GM19328 (cell line): ENCODE data around the gene PDXDC1.
"Not testable (repeated sequence)": the region's sequence is repeated elsewhere in the genome, so short reads cannot be mapped to it uniquely, and the experiment has no call there.

Source experiments
- ATAC-seq: cut with Tn5 transposase; IDR thresholded peaks from one replicate; pipeline ENCODE4 v1.9.1; 2021; ENCODE audit warnings: mild to moderate bottlenecking, moderate library complexity; ENCODE audit not compliant: unreplicated experiment

PDXDC1 gene

DNA sequence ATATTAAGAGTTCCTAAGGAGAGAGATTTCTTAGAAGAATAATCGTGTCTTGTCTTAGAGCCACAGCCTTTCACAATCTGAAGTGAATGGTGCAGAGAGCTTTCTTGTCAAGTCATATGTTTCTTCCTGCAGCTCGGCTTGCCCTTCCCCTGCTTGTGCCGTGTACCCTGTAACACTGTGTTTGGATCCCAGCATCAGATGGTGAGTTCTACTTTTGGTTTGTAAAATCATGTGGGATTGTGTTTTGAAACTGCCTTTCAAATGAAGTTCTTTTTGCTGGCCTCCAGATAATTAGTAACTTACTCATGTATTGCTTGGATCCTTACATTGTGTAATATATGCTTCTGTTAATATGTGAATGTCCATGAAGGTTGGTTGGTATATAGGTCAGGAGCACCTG is 33.8 kb downstream of the PDXDC1 start:
- ATAC-seq, result not testable (repeated sequence)

DNA sequence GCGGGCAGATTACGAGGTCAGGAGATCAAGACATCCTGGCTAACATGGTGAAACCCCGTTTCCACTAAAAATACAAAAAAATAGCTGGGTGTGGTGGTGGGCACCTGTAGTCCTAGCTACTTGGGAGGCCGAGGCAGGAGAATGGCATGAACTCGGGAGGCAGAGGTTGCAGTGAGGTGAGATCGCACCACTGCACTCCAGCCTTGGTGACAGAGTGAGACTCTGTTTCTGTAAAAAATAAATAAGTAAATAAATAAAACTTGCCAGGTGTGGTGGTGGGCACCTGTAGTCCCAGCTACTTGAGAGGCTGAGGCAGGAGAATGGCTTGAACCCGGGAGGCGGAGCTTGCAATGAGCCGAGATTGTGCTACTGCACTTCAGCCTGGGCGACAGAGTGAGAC is 38.1 kb downstream of the PDXDC1 start:
- not testable (repeated sequence) for ATAC-seq

DNA sequence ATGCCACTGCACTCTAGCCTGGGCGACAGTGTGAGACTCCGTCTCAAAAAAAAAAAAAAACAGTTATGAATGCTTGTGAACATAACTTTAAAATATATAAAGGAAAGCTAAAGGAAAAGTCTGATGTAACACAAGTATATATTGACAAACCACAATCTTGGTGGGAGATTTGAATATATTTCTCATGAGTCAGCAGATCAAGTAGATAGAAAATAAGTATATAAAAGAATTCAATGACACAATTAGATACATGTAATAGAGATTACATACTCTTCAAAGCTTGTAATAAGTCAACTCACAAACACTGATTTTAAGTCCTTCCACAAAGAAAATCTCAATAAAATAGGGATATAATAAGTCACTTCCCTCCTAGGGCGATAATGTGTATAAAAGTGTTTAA is 40.8 kb downstream of the PDXDC1 start:
- not testable (repeated sequence) for ATAC-seq

DNA sequence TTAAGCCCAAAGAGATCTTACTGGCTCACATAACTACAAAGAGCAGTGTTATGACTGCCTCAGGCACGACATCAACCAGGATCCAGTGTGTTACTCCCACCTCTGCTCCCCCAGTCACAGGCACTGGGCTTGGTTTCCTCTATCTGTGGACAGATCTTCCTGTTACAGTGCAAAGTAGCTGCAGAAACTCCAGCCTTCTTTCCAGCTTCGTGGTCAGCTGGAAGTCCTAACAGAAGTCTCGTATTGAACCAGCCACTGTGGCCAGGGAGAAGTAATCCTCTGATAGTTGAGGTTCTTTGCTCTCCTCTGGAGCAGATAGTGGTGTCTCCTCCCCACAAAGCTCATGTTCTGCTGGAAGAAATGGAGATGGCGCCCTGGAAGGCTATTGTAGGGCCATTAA is 41.5 kb downstream of the PDXDC1 start:
- not testable (repeated sequence) for ATAC-seq

DNA sequence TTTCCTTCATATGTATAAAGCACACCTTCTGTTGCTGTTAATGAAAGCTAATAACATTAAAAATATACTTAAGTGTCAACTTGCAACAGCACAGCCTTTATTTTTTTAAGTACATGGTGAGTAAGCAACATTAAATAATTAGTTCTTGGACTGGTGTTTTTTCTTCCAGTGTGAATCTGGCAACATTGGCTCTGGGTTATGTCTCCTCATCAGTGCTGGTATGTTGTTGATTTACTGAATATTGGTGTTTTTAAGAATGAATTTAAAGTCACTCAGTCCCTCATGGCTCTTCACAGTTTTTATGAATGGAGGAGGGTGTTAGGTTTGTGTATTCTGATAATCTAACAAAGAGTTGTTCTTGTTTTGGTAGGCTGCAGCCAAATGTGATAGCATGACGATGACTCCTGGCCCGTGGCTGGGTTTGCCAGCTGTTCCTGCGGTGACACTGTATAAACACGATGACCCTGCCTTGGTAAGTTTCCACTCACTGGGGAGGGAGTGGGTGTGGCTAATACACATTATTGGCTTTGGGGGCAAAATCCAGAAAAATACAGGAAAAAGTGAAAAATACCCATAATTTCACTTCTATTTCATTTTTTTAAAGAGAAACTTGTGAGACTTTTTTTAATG is 42.2 kb downstream of the PDXDC1 start:
- not testable (repeated sequence) for ATAC-seq

DNA sequence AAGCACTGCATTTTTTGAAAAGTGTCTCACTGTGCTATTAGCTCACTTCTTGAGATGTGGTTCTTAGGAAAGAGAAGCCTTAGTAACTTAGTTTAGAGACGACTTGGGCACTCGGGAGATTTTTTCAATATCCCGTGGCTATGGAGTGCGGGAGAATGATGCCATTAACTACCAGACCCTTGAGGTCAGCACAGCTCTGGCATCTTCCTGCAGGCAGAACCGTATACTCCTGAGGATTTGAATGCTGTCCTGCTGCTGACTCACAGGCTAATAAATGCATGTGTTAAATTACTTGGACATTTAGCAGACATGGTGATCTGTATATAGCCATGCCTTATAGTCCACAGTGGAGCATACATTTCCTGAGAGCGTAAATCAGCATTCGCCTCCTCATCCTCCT is 46.6 kb downstream of the PDXDC1 start:
- not testable (repeated sequence) for ATAC-seq

DNA sequence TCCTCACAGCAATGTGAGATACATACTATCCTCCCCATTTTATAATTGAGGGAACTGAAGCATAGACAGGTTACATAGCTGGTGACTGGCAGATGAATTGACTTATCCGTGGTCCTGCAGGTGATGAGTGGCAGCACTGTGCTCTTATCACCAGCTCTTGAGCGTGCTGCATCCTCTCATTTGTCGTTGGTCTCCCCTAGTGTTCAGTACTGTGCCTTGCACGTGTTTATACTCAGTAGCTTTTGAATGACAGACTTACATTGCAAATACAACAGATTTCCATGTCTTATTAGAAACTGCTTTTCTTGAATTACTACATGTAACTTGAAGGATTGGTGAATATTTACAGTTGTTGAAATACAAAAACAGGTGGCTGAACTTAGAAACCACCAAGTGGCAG is 47.4 kb downstream of the PDXDC1 start:
- peak; percentile 77 for ATAC-seq

DNA sequence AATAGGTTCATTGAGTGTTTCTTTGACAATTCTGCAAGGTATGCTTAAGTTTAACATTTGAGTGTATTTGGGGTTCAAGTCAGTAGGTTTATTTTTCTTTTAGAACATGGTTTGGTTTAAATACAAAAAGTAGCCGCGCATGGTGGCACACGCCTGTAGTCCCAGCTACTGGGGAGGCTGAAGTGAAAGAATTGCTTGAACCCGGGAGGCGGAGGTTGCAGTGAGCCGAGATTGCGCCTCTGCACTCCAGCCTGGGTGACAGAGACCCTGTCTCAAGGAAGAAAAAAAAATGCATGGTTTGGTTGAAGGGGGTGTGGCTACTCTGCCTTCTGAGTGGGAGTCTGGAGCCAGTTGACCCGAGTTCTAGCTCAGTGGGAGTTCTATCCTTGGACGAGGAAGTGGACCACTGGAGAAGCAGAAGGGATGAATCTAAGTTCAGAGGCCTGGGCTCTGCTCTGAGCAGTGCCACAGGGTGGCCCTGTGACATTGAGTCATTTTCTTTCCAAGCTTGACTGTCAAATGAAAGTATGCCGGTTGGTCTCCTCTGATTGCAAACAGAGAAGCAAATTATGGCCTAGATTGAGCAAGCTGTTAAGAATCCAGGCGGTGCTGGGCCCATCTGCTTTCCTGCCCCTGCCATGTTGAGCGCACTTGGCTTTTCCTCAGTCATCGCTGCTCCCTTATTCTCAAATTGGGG is 48.7 kb downstream of the PDXDC1 start:
- ATAC-seq, result not testable (repeated sequence)

DNA sequence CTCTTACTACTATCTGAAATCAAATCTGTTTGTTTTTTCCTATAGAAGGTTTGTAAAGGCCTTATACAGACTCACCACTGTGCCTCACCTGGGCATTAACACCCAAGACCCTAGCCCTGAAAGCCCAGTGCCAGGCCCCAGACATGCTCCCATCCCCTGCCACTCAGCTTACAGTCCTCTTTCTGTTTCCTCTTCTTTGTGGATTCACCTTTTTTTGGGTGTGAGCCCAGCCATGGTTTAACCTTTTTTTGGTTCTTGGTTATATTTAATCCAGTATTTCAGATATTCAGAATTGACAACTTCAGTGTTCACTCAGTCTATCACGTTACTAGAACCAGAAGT is 50.0 kb downstream of the PDXDC1 start:
- ATAC-seq, result not testable (repeated sequence)

DNA sequence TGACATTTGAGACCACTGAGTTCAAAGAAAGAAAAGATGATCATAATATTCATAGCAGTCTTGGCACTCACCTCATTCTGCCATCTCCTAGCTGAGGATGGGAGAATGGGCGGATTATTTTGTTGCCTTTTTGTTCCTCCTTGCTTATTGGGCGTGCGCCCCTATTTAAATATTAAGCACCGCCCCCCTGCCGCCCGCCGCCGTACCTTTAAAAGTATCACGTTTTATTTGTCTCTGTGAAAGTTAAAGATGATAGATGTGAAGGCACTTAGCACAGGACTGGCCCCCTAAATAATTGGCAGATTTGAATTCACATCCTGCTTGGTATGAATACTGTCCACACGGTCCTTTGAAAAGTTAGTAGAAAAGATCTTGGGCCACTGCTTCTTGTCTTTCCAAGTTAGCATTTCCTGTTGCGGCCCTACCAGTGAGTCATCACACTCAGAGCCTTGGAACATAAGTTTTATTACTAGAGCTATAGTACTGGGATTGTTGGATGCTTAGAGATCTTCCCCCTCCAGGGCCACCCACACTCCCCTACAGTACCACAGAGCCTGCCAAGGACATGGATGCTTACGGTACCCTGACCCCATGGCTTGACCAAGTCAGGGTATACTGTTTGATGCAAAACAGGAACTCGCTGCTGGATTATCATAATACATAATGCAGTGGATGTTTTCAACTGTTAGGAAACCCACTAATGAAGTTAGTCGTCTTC is 50.6 kb downstream of the PDXDC1 start:
- not testable (repeated sequence) for ATAC-seq

DNA sequence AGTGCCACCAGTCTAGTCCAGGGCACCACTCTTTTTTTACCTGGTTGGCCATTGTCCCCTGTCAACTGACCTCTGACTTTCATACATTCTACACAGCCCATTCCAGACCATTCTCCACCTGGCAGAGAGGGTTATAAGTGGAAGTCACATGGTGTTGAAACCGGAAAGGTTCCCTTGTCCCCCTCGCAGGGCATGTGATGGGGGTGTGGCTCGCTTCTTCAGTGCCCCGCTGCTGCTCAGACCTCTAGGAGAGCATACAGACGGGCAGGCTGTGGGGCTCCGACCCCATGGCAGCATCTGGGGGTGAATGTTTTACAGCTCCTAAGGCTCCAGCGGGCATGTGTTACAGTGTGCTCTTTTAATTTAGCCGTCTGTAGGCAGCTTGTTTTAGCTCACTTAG is 52.2 kb downstream of the PDXDC1 start:
- ATAC-seq, result not testable (repeated sequence)

DNA sequence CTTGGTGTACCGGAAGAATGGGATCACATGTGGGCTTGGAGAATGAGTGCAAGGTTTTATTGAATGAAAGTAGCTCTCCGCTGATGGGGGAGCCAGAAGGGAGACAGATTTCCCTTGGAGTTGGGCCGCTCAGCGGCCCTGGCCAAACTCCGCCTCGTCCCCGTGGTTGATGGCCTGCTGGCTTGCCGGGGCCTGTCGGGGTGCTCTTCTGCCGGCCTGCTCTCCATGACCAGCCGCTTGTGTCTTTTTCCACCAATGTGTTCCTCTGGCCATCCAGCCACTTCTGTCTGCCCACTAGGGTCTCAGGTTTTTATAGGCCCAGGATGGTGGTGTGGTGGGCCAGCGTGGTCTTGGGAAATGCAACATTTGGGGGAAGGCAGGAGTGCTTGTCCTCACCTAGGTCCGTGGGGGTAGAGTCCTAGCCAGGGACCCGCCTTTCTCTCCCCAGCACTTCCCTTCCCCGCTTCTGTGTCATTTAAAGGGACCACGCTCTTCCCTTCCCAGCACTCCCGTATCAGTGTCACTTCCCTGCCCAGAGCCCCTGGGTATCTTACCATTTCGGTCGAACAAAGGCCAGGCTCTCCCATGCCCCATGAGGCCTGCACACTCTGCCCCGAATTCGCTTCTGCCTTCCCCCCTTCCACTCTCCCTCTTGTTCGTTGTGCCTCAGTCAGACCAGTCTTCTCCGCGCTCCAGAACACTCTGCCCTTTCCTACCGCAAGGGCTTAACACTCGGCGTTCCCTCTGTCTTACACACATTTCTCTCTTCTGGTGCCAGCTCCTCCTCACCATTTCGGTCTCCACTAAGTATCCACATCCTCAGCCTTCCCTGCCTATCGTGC is 52.9 kb downstream of the PDXDC1 start:
- not testable (repeated sequence) for ATAC-seq

DNA sequence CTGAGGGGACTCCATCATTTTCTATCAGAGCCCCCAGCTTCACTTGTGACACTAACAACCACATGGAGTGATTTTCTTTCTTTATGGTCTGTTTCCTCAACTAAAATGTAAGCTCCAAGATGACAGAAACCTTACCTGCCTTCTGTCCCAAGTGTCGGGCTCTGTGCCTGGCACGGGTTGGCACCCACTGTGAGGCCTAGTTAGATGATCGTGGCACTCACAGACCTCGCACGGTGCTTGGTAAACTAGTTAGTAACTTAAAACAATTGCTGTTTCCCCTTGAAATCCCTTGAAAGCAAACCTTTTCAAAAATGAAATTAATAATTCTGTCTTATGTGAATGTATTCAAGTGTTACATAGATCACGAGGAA is 53.5 kb downstream of the PDXDC1 start:
- ATAC-seq, result not testable (repeated sequence)

DNA sequence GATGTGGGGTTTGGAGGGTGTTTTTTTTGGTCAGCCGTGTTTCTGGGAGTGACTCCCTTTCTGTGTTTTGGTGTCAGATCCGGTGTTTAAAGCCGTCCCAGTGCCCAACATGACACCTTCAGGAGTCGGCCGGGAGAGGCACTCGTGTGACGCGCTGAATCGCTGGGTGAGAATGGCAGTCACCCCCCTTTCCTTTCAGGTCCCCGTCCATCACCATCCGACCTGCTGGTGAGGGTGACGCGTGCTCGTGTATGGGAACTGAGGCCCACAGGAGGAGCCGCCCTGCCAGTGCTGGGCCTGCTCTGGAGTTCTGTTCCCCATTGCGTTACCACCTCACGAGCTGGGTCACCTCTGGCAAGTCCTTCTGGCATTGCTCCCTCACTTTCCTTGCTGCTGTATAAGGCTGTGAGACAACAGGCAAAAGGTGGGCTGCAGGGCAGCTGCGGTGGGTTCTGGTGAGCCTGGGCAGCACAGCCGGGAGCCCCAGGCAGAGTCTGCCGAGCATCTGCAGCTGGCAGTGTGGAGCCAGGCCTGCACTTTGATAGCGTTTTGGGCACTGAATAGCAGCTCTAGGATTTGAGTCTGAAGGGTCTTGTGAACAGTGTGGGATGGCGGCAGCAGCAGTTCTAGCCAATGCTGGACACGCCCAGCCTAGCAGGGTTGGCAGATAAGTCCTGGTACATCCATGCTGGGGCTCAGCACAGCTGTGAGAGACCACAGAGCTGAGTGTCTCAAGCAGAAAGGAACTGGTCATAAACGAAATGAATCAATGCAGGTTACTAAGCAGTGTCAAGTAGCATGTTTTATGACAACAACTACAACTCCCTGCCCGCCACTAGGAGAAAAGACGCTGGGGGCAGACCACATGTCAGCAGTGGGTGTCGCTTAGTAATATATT is 54.2 kb downstream of the PDXDC1 start:
- ATAC-seq, result not testable (repeated sequence)

DNA sequence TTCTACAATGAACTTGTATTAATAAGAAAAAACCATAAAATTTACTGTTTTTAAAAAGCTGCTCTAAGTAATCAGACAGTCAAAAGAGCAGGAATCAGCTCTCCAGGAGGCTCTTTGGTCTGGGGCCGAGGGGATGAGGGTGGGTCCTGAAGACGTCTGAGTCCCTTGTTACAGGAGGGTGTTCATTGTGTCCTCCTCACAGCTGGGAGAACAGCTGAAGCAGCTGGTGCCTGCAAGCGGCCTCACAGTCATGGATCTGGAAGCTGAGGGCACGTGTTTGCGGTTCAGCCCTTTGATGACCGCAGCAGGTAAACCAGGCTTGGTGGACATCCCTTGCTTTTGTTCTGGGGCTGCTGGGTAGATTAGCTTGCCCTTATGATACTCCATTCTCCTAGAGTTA is 54.9 kb downstream of the PDXDC1 start:
- not testable (repeated sequence) for ATAC-seq

DNA sequence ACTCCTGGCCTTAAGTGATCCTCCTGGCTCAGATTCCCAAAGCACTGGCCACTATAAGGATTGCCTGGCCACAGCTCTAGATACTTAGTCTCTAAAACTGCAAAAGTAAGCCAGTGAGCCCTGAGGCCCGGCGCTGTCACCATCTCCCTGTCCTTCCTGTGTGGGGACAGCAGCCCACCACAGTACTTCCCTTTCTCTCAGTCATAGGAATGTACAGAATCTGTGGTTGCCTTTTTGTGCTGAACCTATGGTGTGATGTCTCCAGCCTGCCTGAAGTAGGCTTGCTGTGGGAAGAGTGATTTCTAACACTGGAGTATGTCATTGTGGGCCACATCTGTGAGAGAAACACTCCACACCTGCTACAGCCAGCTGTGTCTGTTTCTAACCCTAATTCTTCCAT is 56.4 kb downstream of the PDXDC1 start:
- ATAC-seq, result no peak

DNA sequence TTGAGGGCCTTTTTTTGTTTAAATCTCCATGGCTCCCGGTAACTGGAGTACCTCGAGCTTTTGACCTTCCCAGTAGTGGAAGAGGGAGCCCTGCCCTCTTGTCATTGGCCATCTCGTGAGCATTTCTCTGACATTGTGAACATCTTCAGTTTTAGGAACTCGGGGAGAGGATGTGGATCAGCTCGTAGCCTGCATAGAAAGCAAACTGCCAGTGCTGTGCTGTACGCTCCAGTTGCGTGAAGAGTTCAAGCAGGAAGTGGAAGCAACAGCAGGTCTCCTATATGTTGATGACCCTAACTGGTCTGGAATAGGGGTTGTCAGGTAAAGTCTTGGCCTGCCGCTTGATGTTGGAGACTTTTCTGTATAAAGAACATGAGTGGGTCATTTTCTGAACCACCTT is 56.8 kb downstream of the PDXDC1 start:
- no peak for ATAC-seq

DNA sequence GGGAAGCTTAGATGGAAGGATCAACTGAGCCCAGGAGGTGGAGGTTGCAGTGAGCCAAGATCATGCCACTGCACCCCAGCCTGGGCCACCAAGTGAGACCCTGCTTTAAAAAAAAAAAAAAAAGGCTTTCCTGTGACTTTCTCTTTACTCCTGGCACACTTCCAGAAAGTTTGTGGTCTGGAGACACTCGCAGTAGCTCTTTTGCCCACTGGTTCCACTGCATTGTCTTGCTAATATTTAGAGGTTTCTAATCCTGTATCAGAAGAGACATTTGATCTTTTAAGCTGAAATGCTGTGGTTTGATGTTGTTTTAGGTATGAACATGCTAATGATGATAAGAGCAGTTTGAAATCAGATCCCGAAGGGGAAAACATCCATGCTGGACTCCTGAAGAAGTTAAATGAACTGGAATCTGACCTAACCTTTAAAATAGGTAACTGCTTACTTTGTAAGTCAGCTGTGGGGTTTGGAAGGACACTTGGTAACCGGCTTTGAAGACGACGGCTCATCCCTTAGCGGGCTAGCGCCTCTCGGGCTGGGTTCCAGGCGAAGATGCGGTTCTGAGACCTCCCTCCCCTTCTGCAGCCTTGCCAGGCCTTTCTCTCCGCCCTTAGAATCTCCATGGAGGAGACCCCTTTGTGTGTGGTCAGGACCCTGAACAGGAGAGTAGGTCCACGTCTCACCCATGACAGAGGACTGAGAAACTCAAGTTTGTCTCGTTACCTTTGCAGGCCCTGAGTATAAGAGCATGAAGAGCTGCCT is 57.9 kb downstream of the PDXDC1 start:
- ATAC-seq, result no peak

DNA sequence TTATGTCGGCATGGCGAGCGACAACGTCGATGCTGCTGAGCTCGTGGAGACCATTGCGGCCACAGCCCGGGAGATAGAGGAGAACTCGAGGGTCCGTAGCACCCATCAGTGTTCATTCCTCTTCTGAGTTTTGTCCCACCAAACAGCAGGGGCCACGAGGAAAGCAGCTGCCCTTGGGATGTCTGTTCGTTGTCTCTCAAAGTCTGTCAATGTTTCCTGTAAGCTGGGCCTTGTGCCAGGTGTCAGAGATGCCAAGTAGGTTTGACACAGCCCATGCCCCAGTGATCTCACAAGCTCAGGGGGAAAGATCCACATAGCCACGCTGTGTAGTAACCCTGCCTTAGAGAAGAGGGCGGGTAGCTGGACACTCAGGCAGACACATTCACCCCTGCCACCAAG is 58.5 kb downstream of the PDXDC1 start:
- ATAC-seq, result no peak
